ENCODE results near the gene PDLIM5. TPM values are rescaled to one million over a fixed set of nuclear protein-coding genes. Genes with fewer than 3 reads are reported as not detected.

PDLIM5 gene
- total RNA-seq, 2 experiments from 2014 or later = 14.8 to 18.3 TPM

DNA sequence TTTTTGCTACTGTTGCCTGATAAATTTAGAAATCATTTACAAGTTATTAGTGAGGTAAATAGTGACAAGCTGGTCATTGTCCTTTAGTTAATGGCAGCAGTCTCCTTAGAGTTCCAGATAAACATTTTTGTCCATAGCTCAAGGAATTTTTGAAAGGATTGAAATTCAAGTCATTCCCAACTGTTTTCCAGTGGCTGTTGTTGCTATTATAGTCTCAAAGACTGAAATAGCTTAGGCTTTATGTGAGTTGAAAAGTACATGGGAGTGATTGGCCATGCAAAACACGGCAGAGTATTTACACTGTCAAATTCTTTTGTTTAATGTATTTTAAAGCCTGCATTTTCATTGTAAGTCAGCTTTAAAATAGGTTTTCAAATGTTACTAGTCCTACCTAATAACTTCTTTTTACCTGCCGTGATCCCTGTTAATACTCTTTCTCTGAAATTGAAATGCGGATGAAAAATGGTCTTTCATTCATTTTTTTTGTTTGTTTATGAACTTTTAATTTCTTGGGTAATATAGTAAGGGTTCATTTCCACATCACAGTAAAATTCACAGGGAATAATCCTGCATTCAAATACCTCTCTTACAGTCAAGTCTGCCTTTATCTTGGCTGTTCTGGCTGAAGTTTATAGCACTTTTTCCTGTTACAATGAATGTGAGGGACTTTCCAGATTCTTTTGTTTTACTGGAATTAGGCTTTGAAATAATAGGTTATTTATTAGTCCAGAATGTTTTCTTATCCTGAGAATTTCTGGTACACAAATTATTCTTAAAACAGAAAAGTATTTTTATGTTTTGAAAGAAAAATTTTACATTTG, 85.1 kb downstream of the PDLIM5 start:
- peaks cover 2% of the 10 kb centered on the region for H3K4me1 Mint-ChIP-seq (ENCODE audit: low read depth)
- no peak overlapping the region for H3K27ac Mint-ChIP-seq
- intact Hi-C loops (cut with micrococcal nuclease) = no loop called here
- TF ChIP-seq, protein P1, sequence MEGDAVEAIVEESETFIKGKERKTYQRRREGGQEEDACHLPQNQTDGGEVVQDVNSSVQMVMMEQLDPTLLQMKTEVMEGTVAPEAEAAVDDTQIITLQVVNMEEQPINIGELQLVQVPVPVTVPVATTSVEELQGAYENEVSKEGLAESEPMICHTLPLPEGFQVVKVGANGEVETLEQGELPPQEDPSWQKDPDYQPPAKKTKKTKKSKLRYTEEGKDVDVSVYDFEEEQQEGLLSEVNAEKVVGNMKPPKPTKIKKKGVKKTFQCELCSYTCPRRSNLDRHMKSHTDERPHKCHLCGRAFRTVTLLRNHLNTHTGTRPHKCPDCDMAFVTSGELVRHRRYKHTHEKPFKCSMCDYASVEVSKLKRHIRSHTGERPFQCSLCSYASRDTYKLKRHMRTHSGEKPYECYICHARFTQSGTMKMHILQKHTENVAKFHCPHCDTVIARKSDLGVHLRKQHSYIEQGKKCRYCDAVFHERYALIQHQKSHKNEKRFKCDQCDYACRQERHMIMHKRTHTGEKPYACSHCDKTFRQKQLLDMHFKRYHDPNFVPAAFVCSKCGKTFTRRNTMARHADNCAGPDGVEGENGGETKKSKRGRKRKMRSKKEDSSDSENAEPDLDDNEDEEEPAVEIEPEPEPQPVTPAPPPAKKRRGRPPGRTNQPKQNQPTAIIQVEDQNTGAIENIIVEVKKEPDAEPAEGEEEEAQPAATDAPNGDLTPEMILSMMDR (IDR thresholded peaks at IDR 0.05) = no peak
- H3K9me3 Mint-ChIP-seq = no peaks in the 10 kb centered on the region
- DNase-seq (no peak), ATAC-seq (no peak)
- no peaks in the 10 kb centered on the region for H3K27me3 Mint-ChIP-seq
- no peaks in the 10 kb centered on the region for H3K36me3 Mint-ChIP-seq (ENCODE audit: low read depth)
- POLR2A ChIA-PET = no interaction called here
- H3K4me3 Mint-ChIP-seq = no peak overlapping the region
- CTCF ChIA-PET = no interaction called here

DNA sequence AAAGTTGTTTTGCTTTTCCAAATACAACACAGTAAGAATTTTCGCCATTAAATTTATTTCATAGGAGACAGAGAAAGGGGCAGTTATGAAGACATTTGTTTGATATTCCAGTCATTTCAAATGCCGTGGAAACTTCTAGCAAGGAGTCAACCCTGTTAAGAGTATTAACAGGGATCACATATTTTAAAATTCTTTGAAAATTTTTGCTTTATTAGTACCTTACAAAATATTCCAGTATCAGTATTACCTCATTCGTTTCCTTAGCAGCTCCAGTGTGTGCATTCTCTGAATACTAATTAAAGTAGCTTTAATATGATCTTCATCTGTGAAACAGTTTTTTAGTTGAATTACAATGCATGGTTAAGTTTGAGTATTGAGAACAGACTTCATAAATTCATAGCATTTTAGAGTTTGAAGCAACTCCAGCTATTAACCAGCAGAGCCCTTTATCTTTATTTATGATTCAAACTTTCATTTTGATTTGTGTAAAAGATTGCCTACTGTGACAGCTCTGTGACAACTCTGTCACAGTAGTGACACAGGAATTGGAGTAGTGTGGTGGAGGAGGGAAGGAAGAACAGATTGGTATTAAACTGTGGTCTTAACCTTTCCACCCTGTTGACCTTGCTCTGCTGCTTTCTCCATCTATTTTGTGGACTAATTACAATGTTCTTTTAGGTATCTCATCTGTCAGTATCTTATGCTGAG, 86.3 kb downstream of the PDLIM5 start:
- TF ChIP-seq, protein P1 (IDR thresholded peaks at IDR 0.05) = no peak
- ATAC-seq = no peak
- H3K27ac Mint-ChIP-seq = no peak overlapping the region
- intact Hi-C loops (cut with micrococcal nuclease) = no loop called here
- peaks cover 2% of the 10 kb centered on the region for H3K4me1 Mint-ChIP-seq (ENCODE audit: low read depth)
- ChIA-PET POLR2A (no interaction called here), CTCF (no interaction called here)
- no peaks in the 10 kb centered on the region for H3K36me3 Mint-ChIP-seq (ENCODE audit: low read depth)
- no peak for DNase-seq
- H3K9me3 Mint-ChIP-seq = no peaks in the 10 kb centered on the region
- no peak overlapping the region for H3K4me3 Mint-ChIP-seq
- H3K27me3 Mint-ChIP-seq = no peaks in the 10 kb centered on the region

DNA sequence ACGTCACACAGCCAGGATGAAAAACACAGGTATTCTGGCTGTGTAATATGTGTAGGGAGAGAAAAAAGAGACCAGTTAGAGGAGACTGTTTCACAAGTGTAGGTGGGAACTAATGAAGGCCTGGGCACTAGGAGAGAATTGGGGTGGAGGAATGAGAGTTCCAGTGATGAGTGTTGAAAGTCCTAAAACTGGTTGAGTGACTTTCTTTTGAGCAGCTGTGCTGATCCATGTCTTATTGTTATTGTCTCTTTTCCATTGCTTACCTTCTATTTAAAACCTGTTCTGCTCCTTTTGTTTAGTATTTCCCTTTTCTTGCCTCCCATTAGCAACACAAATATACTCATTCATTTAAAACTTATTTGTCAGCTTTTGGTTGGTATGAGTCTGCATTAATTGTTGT, 88.7 kb downstream of the PDLIM5 start:
- ATAC-seq (no peak), DNase-seq (no peak)
- peaks cover 2% of the 10 kb centered on the region for H3K36me3 Mint-ChIP-seq (ENCODE audit: low read depth)
- TF ChIP-seq, protein P1 (IDR thresholded peaks at IDR 0.05) = no peak
- H3K27ac Mint-ChIP-seq = no peak overlapping the region
- peaks cover 2% of the 10 kb centered on the region for H3K4me1 Mint-ChIP-seq (ENCODE audit: low read depth)
- H3K27me3 Mint-ChIP-seq = no peaks in the 10 kb centered on the region
- intact Hi-C loops (cut with micrococcal nuclease) = no loop called here
- H3K4me3 Mint-ChIP-seq = no peak overlapping the region
- H3K9me3 Mint-ChIP-seq = no peaks in the 10 kb centered on the region
- ChIA-PET POLR2A (no interaction called here), CTCF (interaction anchor here (1.4 kb wide), 1 partner anchor 12 kb away, joined by 4 read pairs; no protein-coding TSS in a partner anchor)

DNA sequence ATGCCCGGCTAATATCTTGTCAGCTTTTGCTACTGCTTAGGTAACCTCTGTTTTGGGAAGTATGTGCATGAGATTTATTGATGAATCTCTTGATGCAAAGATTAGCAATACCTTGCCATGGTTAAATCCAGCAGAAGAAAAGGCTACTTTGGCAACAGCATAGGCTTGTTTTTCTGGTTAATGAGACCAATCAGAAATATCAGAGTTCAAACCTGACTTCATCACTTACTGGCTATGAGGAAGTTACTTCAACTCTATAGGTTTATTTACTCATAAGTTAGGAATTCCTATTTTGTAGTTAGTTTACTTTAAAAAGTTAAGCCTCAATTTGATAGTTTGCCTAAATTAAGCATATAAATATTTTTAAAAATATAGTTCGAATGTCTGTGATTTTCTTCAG, 93.1 kb downstream of the PDLIM5 start:
- no peaks in the 10 kb centered on the region for H3K27me3 Mint-ChIP-seq
- TF ChIP-seq, protein P1 (IDR thresholded peaks at IDR 0.05) = no peak
- ChIA-PET POLR2A (no interaction called here), CTCF (interaction anchor here (1.1 kb wide), 1 partner anchor 9 kb away, joined by 3 read pairs; no protein-coding TSS in a partner anchor)
- H3K4me3 Mint-ChIP-seq = no peak overlapping the region
- peaks cover 2% of the 10 kb centered on the region for H3K9me3 Mint-ChIP-seq
- no peak overlapping the region for H3K27ac Mint-ChIP-seq
- ATAC-seq = no peak
- intact Hi-C loops (cut with micrococcal nuclease) = no loop called here
- peaks cover 4% of the 10 kb centered on the region for H3K36me3 Mint-ChIP-seq (ENCODE audit: low read depth)
- no peak for DNase-seq
- peaks cover 2% of the 10 kb centered on the region for H3K4me1 Mint-ChIP-seq (ENCODE audit: low read depth)

DNA sequence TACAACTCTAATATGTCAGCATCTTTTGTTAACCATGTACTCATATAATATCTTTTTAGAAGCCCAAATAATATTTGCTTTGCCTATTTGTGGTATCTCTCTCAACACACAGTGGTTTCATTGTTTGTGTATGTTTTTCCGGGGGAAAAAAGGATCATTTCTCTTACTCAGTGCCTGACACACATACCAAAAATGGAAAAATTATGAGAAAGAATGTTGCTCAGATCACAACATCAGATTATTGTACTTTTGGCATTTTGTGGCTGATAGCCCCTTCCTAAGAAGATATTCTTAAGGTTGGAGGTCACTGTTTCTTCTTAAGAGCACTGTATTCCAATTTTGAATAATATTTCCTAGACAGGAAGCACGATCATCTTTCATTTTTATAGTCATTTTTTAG, 93.6 kb downstream of the PDLIM5 start:
- Mint-ChIP-seq H3K27me3 (no peaks in the 10 kb centered on the region), H3K9me3 (peaks cover 2% of the 10 kb centered on the region), H3K36me3 (ENCODE audit: low read depth) (peaks cover 4% of the 10 kb centered on the region), H3K27ac (no peak overlapping the region), H3K4me3 (no peak overlapping the region), H3K4me1 (ENCODE audit: low read depth) (peaks cover 2% of the 10 kb centered on the region)
- intact Hi-C loops (cut with micrococcal nuclease) = no loop called here
- DNase-seq (no peak), ATAC-seq (no peak)
- TF ChIP-seq, protein P1 (IDR thresholded peaks at IDR 0.05) = no peak
- ChIA-PET POLR2A (no interaction called here), CTCF (no interaction called here)

Measured in activated CD8-positive, alpha-beta T cell treated with anti-CD3 and anti-CD28 coated beads for 36 hours (primary cell).